Suprapubic skin (tissue), 4 donors: Measurements from ENCODE around the gene GSTM2.
"Not testable (repeated sequence)": the region's sequence is repeated elsewhere in the genome, so short reads cannot be mapped to it uniquely, and the experiment has no call there.

Experiments
- CTCF ChIP-seq, 2 donors: fragments of 200-600 bp in 1 of 2; fragments of 450-650 bp in 1 of 2; sonication (generic) in 1 of 2; IDR thresholded peaks; one replicate each; pipeline ENCODE4 v1.5.1; 2016 to 2019; ENCODE audit warnings: antibody characterized with exemption in 2 of 2, mild to moderate bottlenecking in 1 of 2, moderate library complexity in 1 of 2
- EP300 ChIP-seq: sonication (generic); formaldehyde crosslinking; IDR thresholded peaks from one replicate; pipeline ENCODE4 v1.6.1; 2017; ENCODE audit warnings: antibody characterized with exemption
- POLR2A ChIP-seq, 2 donors: fragments of 450-650 bp; IDR thresholded peaks; one replicate each; pipeline ENCODE4 v1.6.1; 2017; ENCODE audit warnings: antibody characterized with exemption in 2 of 2, mild to moderate bottlenecking in 2 of 2, moderate library complexity in 2 of 2
- POLR2AphosphoS5 ChIP-seq, 3 donors: sonication (generic); formaldehyde crosslinking; IDR thresholded peaks; one replicate each; pipeline ENCODE4 v1.6.1; 2017; ENCODE audit warnings: antibody characterized with exemption in 3 of 3

- not testable (repeated sequence) for TF ChIP-seq CTCF (IDR thresholded peaks at IDR 0.05); POLR2A (IDR thresholded peaks at IDR 0.05); EP300; POLR2AphosphoS5 (IDR thresholded peaks at IDR 0.05)
These were observed 26.5 kb downstream of the GSTM2 start for GRCh38 chr1:109694400-109694799.
